Fibroblast of pulmonary artery (primary cell): ENCODE data around the gene DEPP1.

Experiments used
- DNase-seq: peaks from one replicate; pipeline ENCODE4 v3.0.0-alpha.2; 2010; ENCODE audit warnings: low read depth
- H3K4me3 ChIP-seq: replicated peaks from 2 replicates; pipeline ENCODE4 v1.5.1; 2011; ENCODE audit warnings: low read depth, mild to moderate bottlenecking, control low read depth, low read length, moderate library complexity
- CTCF ChIP-seq: IDR thresholded peaks from 2 replicates; pipeline ENCODE4 v1.5.1; 2011; ENCODE audit warnings: mild to moderate bottlenecking, control low read depth, low read length, inconsistent platforms; ENCODE audit errors: missing control alignments

The DEPP1 gene

GRCh38 chr10:44949915-44950314 is 28.7 kb downstream of the DEPP1 start:
- no peak for DNase-seq
- no peak for TF ChIP-seq CTCF
- no peak overlapping the region for H3K4me3 ChIP-seq

- TF ChIP-seq CTCF: no peak
- H3K4me3 ChIP-seq: no peak overlapping the region
- no peak for DNase-seq
Measured at GRCh38 chr10:44949127-44949802, 29.3 kb downstream of the DEPP1 start.

- no peak for DNase-seq
- TF ChIP-seq CTCF: no peak
- no peak overlapping the region for H3K4me3 ChIP-seq
Measured at GRCh38 chr10:44948642-44949041, 30.0 kb downstream of the DEPP1 start.

GRCh38 chr10:44947371-44948152 is 31.0 kb downstream of the DEPP1 start:
- H3K4me3 ChIP-seq: no peak overlapping the region
- TF ChIP-seq CTCF: no peak
- DNase-seq: no peak

GRCh38 chr10:44946205-44946604 is 32.4 kb downstream of the DEPP1 start:
- no peak for TF ChIP-seq CTCF
- H3K4me3 ChIP-seq: no peak overlapping the region
- no peak for DNase-seq

GRCh38 chr10:44944354-44944753 is 34.3 kb downstream of the DEPP1 start:
- no peak for DNase-seq
- no peak overlapping the region for H3K4me3 ChIP-seq
- no peak for TF ChIP-seq CTCF
